Midbrain (tissue), 1 donor: ENCODE measurements around the gene PKP4.

Source experiments
- DNase-seq: peaks from one replicate; lab custom pipeline; 2025; lab: John Stamatoyannopoulos, UW

The PKP4 gene

DNA sequence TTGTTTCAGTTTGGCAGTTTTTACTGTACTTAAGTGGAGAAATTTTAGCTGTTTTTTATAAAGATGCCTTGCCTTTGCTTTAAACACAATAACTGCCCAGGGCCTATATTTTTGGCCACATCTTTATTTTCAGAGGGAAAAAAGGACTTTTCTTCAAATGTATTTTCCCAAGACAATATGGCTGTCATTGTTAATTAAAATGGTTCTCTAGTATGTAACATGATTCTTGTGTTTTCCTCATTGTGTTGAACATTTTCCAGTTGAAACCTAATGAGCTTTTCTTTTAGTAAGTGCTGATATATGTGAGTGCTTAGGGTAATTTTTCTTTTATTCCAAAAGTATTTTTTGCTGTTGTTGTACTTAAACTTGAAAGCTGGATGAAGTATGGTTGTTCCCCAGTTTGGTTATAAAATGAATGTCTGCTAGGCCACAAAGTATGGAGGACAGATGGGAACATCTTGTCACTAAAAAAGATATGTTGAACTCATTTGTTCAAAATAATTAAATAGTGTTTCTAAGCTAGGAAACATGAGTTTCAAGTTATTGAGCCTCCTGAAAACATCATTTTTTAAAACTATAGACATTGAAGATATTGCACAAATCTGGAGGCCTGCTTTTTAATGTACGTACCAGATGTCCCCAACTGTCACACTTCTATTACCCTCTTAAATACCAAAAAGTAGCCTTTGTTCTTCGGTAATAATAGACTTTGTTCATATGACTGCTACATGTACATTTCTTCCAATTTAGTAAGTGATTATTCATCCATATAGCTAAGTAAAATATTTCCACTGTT, 190.9 kb downstream of the PKP4 start:
- no peak for DNase-seq

DNA sequence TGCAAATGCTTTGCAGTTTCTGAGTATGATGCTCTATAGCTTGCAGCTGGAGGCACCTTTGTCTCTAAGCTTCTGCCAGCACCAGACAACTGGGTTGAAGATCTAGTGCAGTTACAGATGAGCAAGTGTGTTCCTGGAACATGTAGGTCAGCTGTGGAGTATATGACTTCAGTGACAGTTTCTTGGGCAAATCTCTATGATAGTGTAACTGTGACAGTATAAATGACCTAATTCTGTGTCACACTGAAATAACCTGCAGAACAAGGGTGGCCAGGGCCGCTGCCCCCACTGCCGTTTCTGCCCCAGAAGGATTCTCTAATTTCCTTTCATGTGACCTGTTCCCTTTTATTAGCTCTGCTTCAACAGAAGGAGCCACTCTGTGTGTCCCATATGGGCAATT, 193.1 kb downstream of the PKP4 start:
- no peak for DNase-seq

DNA sequence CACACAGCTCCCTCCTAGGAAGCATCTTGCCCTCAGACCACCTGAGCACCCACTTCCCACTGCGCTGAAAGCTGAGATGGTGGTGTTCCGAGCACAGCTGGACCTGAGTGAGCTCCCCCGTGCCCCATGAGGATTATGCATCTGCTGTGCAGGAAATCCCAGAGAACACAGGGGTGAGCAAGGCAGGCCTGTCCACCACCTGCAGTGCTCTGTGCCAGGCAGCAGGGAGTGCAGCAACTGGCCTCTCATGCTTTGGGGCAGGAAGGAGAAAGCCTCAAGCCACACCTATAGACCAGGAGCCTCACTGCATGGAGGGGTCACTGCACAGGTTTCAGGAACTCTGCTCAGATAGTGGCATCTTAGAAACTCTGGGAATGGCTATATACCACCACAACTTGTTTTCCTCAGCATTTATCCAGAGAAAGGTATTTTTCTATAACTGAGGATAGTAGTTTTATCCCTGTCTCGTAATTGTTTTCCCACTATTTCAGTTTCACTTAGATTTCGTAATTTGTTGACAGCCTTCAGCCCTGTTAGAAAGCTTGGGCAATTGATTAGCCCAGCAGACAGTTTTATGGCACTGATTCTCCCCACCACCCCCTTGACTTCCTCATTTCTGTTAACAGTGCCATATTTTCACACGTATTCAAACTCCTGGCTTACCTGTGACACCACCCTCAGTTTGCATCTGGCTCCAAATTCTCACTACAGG, 194.1 kb downstream of the PKP4 start:
- DNase-seq, result no peak

DNA sequence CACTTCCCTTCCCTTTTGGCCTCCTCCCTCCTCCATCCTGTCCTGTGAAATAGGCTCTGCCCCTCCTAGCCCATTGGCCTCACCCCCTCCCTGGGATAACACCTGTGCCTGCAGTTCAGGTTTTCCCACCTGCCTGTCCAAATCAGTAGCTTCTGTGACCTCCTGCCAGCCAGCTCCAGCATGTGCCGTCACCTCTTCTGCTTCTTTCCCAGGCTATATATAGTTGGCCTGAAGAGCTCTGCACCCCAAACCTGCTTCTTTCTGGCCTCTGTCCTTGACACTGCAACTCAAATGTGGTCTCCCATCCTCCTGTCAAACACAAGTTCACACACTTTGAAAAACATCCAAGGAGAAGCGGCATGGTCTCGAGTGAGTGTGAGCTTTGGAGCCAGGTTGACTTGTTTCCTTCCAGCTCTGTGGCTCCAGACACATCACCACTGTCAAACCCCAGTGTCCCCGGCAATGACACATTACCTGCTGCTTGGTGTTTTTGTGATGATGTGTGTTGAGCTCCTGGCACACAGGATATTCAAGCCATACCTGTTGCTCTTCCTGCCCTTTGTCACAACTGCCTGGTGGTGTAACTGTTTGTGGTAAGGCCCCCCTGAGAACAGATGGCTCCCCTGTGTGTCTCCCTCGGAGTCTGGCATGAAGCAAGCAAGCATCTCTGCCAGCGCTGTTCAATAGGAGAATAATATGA, 194.8 kb downstream of the PKP4 start:
- DNase-seq, result no peak

DNA sequence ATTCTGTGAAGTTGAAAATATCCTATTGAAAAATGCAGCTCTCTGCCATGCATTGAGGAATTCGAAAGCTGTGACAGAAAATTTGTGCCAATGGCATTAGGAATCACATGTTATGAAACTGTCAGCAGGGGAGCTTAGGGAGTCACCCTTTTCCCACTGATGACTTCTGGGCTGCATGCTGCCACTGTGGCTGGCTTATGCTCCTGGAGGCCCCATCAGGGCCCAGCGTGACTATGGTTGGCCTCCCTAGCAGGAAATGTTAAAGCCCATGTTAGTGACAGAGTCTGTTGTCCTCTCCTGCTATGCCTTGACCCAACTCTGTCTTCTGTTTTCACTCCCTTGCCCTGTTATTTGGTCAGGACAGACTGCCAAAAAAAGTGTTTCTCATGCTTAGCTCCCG, 198.9 kb downstream of the PKP4 start:
- no peak for DNase-seq

DNA sequence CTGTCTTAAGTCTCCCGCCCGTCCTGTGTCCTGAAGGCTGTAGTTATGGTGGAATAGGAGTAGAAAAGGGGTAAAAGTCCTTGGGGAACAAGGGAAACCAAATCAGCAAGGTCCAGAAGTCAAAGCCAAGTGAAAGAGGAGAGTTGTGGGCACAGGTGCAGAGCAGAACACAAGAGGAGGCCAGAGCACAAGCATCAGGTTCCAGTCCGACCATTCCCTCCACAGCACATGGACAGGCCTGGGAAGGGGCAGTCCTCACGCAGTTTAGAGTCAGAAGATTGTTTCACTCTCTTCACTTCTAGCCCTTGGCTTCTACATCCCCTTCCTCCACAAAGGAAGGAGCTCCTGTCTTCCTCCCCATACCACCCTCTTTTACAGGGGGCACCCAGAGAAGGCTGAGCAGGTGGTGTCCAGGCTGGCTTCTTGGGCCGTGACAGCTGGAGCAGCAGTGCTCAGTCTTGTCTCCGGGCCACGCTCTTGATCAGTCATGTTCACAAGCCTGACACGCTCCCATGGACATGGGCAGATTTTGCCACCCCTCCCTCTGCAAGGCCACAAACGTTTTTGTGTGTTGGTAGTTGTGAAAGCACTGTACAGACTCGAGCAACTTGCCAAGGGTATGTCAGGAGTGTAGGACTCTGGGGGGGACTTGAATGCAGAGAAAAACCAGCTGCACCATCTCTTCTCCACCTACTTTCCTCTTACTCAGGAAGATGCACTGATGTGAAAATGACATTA, 199.9 kb downstream of the PKP4 start:
- DNase-seq, result no peak

DNA sequence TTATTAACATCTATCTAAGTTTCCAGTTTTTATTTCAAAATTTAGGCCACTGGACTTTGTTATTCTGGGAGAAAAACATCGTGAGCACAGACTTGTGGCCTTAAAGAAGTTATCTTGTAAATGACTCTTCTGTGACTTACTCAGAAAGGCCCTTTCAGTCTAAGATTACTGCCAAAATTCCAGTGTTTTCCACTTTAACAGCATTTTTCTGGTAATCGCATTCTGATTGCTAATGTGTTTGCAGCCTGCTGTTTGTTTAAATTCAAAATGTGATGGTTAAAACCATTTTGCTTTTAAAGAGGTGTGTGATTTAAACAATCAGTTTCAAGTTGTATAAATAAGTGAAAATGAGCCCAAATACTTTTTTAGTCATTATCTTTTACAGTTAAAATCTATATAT, 201.6 kb downstream of the PKP4 start:
- no peak for DNase-seq

DNA sequence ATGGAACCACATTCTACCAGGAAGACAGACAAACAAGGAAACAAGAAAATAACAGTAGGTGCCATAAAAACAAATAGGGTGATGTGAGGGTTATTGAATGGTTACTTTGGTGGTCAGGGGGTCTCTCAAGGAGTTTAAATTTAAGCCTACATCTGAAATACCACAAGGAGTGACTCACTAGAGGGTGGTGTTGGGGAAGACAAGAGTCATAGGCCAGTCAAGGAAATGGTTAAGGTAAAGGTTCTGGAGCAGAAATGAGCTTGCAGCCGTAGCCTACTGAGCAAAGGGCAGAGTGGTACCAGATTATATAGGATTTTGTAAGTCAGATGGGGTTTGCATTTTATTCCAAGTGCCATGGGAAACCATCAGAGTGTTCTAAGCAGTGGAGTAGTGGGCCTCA, 202.7 kb downstream of the PKP4 start:
- no peak for DNase-seq

DNA sequence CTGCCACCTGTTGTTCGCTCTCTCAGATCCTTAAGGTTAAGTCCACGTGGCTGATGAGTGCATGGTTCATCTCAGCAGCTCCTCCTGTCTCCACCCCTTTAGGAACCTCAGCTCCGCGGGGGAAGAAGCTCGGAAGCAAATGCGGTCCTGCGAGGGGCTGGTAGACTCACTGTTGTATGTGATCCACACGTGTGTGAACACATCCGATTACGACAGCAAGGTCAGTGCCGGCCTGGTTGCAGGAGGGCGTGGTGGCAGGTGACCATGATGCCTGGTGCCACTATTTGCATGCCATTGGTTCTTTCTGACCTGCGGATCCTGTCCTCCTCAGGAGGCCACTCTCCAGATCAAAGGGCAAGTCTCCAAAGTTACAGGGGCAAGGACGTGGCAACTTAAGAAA, 204.5 kb downstream of the PKP4 start:
- no peak for DNase-seq

DNA sequence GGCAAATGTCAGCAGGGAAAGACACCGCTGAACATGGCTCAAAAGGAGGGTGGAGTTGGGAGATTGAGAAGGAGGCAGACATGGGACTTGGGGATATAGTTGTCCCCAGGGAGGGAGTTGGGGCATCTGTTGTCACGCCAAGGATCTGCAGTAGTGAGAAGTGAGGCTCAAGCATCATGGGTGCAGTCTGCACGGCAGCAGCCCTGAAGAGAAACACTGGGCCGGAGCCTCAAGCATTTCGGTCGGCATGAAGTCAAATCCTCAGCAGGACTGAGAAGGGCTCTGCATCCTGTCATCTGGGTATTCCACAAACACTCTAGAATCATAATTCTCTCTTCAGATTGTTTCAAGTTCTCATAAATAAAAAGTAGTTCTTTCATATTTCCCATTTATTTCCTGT, 205.7 kb downstream of the PKP4 start:
- no peak for DNase-seq

DNA sequence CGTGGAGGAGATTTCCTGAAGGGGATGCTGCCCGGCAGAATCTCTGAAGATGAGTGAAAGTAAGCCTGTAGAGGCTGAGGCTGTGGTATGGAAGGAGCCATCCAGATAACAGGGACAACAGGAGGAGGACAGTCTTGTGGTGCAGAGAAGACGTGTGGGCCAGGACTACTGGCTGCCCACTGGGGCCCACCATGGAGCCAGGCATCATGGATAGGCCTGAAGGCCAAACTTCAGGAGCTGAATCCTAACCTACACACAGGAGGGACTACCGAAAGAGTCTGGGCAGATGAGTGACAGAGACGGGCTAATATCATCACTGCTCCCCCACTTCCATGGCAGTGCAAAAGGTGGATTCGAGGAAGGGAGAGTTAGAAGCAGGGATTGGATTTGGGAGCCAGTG, 207.0 kb downstream of the PKP4 start:
- no peak for DNase-seq

DNA sequence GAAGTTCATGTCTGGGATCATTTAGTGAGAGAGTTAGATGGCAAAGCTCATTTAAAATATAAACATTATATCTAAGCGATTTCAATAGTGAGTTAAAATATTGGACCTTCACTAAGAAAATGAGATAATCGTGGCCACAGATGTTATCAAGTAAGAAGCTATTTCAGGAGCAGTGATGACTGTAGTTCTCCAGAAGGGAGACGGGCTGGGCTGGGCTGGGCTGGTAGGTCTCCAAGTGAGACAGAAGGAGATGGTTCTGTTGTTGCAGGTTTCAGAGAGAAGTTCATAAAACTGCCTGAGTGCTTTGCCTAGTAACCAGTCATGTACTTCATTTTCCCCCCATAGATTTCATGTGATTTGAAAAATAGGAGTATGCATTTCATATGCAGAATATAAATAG, 208.2 kb downstream of the PKP4 start:
- no peak for DNase-seq

DNA sequence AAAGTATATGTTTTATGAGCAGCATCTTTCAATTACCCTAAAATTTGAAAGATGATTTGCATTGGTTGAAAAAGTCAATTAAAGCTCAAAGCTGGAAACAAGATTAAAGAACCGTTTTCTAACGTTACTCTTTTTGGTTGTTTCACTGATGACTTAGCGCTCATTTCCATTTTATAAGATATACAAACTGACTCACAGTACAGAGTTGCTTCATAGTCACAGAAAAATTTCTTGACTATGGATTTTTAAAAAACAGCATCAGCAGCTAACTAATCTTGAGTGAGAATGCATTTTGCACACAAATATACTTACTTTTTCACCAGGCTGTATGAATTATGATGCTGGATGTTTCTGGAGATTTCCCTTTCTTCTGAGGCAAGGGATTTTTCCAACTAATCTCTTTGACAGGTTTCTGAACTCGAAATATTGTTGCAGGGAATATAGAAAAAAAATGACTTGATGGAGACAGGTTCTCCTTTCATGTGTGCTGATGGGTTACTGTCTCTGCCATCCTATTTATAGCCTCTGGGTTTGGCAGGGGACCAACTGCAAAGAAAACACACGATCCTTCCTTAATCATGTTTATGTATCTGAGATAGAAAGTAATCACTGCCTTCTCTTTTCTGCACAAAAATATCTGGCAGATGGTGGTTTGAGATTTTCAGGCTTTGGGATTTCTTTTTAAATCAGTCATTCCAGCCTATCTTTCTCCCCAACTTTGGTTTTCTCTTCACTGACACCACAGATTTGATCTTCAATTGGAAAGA, 209.0 kb downstream of the PKP4 start:
- no peak for DNase-seq

DNA sequence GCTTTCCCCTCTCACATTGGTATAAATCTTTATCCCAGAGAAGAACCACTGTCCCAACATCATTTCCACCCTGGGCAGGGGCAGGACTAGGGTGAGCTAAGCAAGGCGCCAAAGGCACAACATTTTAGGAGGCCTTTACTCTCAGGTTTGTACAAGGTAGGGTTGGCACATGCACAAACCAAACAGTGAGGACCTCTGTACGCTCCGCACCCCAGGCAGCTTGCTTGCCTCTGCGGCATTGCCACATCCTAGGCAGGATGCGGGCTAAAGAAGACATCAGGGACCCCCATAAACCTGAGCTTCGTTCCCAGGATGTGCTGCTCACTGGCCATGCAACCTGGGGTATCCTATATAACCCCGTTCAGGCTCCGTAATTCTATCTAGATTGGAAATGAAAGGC, 210.2 kb downstream of the PKP4 start:
- no peak for DNase-seq

DNA sequence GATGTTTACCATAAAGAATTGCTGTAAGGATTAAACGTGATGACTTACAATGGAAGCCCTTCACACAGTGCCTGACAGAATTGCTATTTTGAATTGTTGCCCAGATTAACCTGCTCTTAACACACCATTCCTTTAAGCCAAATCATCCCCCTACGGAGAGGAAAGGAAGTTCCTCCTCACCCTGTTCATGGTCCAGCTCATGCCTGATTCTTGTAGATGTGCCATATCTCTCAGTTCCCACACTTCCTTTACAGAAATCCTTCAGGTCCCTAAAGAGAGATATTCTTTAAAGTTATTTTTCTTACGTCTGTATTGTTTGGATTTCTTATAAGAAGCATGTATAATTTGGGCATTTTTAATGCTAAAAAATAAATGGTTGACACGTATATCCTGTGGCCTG, 210.8 kb downstream of the PKP4 start:
- no peak for DNase-seq

DNA sequence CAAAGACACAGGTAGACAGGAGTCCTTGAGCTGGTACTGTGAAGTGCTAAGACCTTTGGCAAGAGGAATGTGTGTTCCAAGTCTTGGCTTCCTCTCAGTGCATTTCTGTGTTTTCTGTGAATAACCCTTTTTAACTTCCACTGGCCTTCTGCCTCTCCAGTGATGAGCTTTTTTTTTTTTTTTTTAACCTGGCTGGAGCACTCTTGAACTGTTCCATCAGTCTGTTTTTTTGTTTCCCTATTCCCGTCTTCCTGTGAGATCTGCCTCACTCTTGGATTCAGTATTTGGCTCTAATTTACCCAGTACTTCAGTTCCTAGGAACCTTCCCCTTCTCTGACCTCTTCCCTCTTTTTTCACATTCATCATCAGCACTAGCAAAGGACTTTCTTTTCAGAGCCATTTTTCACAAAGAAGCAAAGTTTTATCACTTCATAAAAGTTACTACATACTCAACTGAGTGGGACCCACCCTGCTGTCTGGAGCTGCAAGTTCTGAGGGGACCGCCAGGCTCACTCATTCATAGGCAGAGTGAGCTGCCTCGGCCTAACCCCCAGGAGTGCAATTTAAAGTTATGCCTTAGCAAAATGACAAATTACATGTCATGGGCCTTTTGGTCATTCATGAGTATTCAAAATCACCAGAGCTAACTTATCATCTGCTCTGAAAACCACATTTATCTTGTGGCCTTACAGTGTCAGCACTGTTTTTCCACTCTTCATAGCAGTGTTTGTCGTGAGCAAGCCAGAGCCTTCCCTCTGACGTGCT, 211.4 kb downstream of the PKP4 start:
- peak; percentile 27 for DNase-seq

DNA sequence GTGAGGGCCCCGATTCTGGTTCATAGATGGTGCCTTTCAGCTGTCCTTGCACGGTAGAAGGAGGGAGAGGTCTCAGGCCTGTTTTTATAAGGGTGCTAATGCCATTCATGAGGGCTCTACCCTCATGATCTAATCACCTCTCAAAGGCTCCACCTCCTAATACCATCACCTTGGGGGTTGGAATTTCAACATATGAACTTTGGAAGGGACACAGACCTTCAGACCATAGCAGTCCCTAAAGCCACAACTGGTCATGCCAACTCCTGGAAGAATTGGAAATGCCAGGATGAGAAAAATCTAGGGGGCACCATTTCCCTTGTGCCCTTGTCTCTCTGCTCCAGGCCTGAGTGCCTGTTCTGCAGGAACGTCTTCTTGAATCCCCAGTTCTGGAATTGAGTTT, 213.5 kb downstream of the PKP4 start:
- no peak for DNase-seq

DNA sequence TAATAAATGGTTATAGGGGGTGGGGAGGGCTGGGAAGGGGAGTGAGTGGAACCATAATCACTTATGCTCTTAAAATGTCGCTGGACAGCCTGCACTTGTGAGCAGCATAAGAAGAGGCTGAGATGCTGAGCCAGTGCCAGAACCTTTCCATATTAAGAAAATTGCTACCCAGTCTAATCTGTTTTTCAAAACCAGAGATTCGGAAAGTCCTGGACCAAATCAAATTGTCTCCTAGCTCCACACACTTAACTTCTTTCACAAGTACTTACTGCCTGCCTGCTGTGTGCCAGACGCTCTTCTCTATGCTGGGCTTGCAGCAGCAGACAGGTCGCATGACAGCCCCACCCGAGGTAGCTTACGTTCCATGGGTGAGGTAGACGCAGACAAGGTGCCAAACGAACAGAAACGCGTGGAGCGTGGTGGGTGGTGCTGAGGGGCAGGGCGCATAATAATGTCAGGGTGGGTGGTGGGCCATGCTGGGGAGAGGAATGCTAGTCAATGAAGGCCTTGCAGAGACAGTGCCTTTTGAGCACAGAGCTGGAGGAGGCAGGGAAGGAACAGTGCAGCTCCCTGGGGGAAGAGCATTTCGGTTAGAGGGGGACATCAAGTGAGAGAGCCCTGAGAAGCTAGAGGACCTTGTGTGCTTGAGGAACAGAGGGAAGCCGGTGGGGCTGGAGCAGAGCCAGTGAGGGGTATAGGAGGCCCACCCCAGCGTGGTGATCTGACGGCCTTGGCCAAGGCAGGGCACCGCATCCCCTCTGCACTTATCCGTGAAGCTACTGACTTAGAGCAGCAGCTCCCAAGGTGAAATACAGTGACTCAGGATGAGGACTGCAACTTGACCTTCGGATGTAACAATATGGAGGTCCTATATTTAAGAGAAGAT, 214.9 kb downstream of the PKP4 start:
- DNase-seq, result no peak

DNA sequence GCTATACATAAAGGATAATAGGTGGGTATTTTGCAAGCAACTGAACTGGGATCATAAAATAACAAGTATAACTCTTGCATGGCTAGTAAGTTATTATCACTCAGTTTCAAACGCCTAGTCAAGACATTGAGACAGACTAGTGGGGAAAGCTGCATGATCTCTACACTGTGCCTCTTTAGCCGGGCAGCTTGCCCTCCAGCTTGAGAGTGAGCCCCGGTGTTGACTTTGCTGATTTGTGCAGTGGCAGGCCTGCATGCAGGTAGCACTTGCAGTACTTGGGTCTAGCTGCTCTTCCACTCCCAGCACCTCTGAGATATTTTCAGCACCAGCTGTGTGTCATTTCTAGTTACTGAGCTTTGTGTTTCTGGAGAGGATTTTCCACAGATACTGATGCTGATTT, 219.5 kb downstream of the PKP4 start:
- DNase-seq, result no peak

DNA sequence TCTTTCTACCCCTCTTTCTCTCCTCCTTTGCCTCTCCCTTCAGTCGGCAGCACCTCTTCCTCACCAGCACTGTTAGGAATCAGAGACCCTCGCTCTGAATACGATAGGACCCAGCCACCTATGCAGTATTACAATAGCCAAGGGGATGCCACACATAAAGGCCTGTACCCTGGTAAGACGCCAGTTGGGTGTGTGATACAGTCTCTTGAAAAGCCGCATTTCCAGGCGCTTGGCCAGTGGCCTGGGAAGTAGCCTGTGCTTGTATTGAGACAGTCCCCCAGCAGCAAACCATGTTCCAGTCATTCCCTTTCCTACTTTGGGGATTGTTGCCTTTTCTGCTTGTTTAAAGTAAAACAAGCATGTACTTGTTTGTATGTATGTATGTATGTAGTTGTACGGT, 219.9 kb downstream of the PKP4 start:
- DNase-seq, result no peak
